ENCODE measurements around the gene APPBP2.

DNA sequence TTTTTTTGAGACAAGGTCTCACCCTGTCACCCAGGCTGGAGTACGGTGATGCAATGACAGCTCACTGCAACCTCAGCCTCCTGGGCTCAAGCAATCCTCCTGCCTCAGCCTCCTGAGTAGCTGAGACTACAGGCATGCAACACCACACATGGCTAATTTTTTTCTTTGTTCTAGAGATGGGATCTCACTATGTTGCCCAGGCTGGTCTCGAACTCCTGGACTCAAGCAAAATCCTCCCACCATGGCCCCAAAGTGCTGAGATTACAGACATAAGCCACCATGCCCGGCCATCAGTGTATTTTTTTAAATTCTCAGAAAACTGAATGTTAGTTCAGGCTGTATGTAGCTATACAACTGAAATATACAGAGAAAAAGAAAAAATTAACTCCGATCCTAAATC is 6.2 kb downstream of the APPBP2 start:
- TF ChIP-seq EZH2 (IDR thresholded peaks at IDR 0.05) (no peak), EZH2phosphoT487 (IDR thresholded peaks at IDR 0.05) (no peak)
- TF ChIP-seq, protein P1, sequence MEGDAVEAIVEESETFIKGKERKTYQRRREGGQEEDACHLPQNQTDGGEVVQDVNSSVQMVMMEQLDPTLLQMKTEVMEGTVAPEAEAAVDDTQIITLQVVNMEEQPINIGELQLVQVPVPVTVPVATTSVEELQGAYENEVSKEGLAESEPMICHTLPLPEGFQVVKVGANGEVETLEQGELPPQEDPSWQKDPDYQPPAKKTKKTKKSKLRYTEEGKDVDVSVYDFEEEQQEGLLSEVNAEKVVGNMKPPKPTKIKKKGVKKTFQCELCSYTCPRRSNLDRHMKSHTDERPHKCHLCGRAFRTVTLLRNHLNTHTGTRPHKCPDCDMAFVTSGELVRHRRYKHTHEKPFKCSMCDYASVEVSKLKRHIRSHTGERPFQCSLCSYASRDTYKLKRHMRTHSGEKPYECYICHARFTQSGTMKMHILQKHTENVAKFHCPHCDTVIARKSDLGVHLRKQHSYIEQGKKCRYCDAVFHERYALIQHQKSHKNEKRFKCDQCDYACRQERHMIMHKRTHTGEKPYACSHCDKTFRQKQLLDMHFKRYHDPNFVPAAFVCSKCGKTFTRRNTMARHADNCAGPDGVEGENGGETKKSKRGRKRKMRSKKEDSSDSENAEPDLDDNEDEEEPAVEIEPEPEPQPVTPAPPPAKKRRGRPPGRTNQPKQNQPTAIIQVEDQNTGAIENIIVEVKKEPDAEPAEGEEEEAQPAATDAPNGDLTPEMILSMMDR (IDR thresholded peaks at IDR 0.05): no peak

Measured in neural progenitor cell (in vitro differentiated cells).